SK-N-SH (cell line): Measurements from ENCODE around the gene UBE2G2. TPM values are rescaled to one million over a fixed set of nuclear protein-coding genes. Genes with fewer than 3 reads are reported as not detected.

Experiments
- CTCF ChIA-PET: fragments of 300-600, 350-600 bp; formaldehyde crosslinking; extraction: SDS; loops from one replicate; lab custom pipeline; 2021; lab: Yijun Ruan, JAX
- POLR2A ChIA-PET: fragments of 350-600 bp; sonication (Branson Sonifier 250); formaldehyde crosslinking; extraction: SDS; loops from one replicate; lab custom pipeline; 2020; ENCODE audit warnings: antibody characterized with exemption, inconsistent platforms; lab: Yijun Ruan, JAX
- DNase-seq: peaks from one replicate; pipeline ENCODE4 v3.0.0; 2012
- H2AFZ ChIP-seq: fragments of 200-600 bp; sonication (generic); 2 replicates; pipeline ENCODE4 v1.8.1; 2016; ENCODE audit warnings: antibody characterized with exemption, mild to moderate bottlenecking, low read depth
- H3F3A ChIP-seq: fragments of 200-600 bp; sonication (generic); replicated peaks from 2 replicates; pipeline ENCODE3; 2016; ENCODE audit warnings: antibody characterized with exemption, mild to moderate bottlenecking; ENCODE audit not compliant: insufficient read depth
- H3K27ac ChIP-seq, 2 experiments: fragments of 200-500 bp in 1 of 2; fragments of 200-600 bp in 1 of 2; sonication (Bioruptor generic) in 1 of 2; sonication (generic), shearing (Covaris generic) in 1 of 2; 2 replicates each; pipeline versions ENCODE4 v1.5.1 to v1.6.1; 2014 to 2016; ENCODE audit warnings: low read depth in 2 of 2, inconsistent platforms in 1 of 2, low read length in 1 of 2, mild to moderate bottlenecking in 1 of 2, mixed read lengths in 1 of 2
- H3K27me3 ChIP-seq: fragments of 200-600 bp; sonication (generic), shearing (Covaris generic); 2 replicates; pipeline ENCODE4 v1.6.1; 2016; ENCODE audit warnings: mixed run types; ENCODE audit not compliant: insufficient read depth
- H3K36me3 ChIP-seq, 2 experiments: fragments of 200-500 bp in 1 of 2; fragments of 200-600 bp in 1 of 2; sonication (Bioruptor generic) in 1 of 2; sonication (generic) in 1 of 2; replicated peaks in 1 of 2; 2 replicates each; pipeline versions ENCODE3 to v1.5.1; 2014 to 2016; ENCODE audit warnings: low read length in 1 of 2, mild to moderate bottlenecking in 1 of 2; ENCODE audit not compliant: insufficient read depth in 2 of 2, control insufficient read depth in 1 of 2
- H3K4me1 ChIP-seq, 2 experiments: fragments of 200-500 bp in 1 of 2; fragments of 200-600 bp in 1 of 2; sonication (Bioruptor generic) in 1 of 2; sonication (generic), shearing (Covaris generic) in 1 of 2; 2 replicates each; pipeline versions ENCODE4 v1.5.1 to v1.6.1; 2014 to 2016; ENCODE audit warnings: low read depth in 1 of 2, low read length in 1 of 2, mixed run types in 1 of 2; ENCODE audit not compliant: insufficient read depth in 2 of 2, control insufficient read depth in 1 of 2
- H3K4me2 ChIP-seq: fragments of 200-600 bp; sonication (generic), shearing (Covaris generic); 2 replicates; pipeline ENCODE4 v1.6.1; 2017; ENCODE audit warnings: mixed run types
- H3K4me3 ChIP-seq, 2 experiments: fragments of 200-500 bp in 1 of 2; fragments of 200-600 bp in 1 of 2; sonication (Bioruptor generic) in 1 of 2; sonication (generic), shearing (Covaris generic) in 1 of 2; 2 replicates each; pipeline versions ENCODE4 v1.5.1 to v1.8.1; 2014 to 2016; ENCODE audit warnings: low read depth in 2 of 2, inconsistent platforms in 1 of 2, low read length in 1 of 2, mild to moderate bottlenecking in 1 of 2, mixed read lengths in 1 of 2, moderate library complexity in 1 of 2
- H3K79me2 ChIP-seq: fragments of 200-600 bp; sonication (generic); 2 replicates; pipeline ENCODE4 v1.8.1; 2017; ENCODE audit warnings: mild to moderate bottlenecking; ENCODE audit not compliant: insufficient read depth
- H3K9ac ChIP-seq: fragments of 200-600 bp; sonication (generic); 2 replicates; pipeline ENCODE4 v1.6.1; 2017; ENCODE audit warnings: mixed run types
- H3K9me2 ChIP-seq: fragments of 200-600 bp; sonication (generic); 2 replicates; pipeline ENCODE4 v1.6.1; 2017; ENCODE audit warnings: mixed run types
- H3K9me3 ChIP-seq: fragments of 200-600 bp; sonication (generic); 2 replicates; pipeline ENCODE4 v1.6.1; 2017; ENCODE audit warnings: mixed run types, mild to moderate bottlenecking, moderate library complexity
- H4K20me1 ChIP-seq: fragments of 200-600 bp; sonication (generic); 2 replicates; pipeline ENCODE4 v1.6.1; 2017; ENCODE audit warnings: mild to moderate bottlenecking, mixed run types; ENCODE audit not compliant: insufficient read depth
- ELF1 ChIP-seq: IDR thresholded peaks from 2 replicates; pipeline ENCODE4 v1.4.0; 2012
- EP300 ChIP-seq, 2 experiments: IDR thresholded peaks; 2 replicates each; pipeline versions ENCODE4 v1.4.0 to v1.6.1; 2012; ENCODE audit warnings: borderline replicate concordance in 1 of 2, low read depth in 1 of 2, low read length in 1 of 2
- EZH2phosphoT487 ChIP-seq: fragments of 200-600 bp; sonication (generic); IDR thresholded peaks from 2 replicates; pipeline ENCODE4 v1.6.1; 2017; ENCODE audit warnings: low read depth, mixed run types, mild to moderate bottlenecking, antibody characterized with exemption, moderate library complexity, borderline replicate concordance
- FOSL2 ChIP-seq: IDR thresholded peaks from 2 replicates; pipeline ENCODE4 v1.4.0; 2012; ENCODE audit warnings: low read depth, mild to moderate bottlenecking, moderate library complexity, borderline replicate concordance
- GABPA ChIP-seq: IDR thresholded peaks from 2 replicates; pipeline ENCODE4 v1.4.0; 2012; ENCODE audit warnings: low read depth, mild to moderate bottlenecking
- GATA2 ChIP-seq: sonication (generic); formaldehyde crosslinking; IDR thresholded peaks from 2 replicates; pipeline ENCODE4 v1.5.0; 2020; ENCODE audit warnings: mild to moderate bottlenecking, missing genetic modification reagents
- JUND ChIP-seq: IDR thresholded peaks from 2 replicates; pipeline ENCODE4 v1.4.0; 2012
- MAX ChIP-seq: IDR thresholded peaks from 2 replicates; pipeline ENCODE4 v1.4.0; 2012; ENCODE audit warnings: low read depth
- MXI1 ChIP-seq: IDR thresholded peaks from 2 replicates; pipeline ENCODE4 v1.6.1; 2012; ENCODE audit warnings: mild to moderate bottlenecking, low read depth, low read length, improper control_type of control experiment
- NFIC ChIP-seq: IDR thresholded peaks from 2 replicates; pipeline ENCODE4 v1.4.0; 2012; ENCODE audit warnings: borderline replicate concordance
- NRF1 ChIP-seq: IDR thresholded peaks from 2 replicates; pipeline ENCODE4 v1.6.1; 2012; ENCODE audit warnings: low read depth, mild to moderate bottlenecking, low read length
- PBX3 ChIP-seq: IDR thresholded peaks from 2 replicates; pipeline ENCODE4; 2012
- RCOR1 ChIP-seq: fragments of 150-350 bp; IDR thresholded peaks from 2 replicates; pipeline ENCODE4 v1.6.1; 2017; ENCODE audit warnings: antibody characterized with exemption, low read length
- REST ChIP-seq: IDR thresholded peaks from 2 replicates; pipeline ENCODE4 v1.6.1; 2012; ENCODE audit warnings: mild to moderate bottlenecking, low read depth, low read length, moderate library complexity
- RXRA ChIP-seq: IDR thresholded peaks from 2 replicates; pipeline ENCODE4 v1.4.0; 2012; ENCODE audit warnings: low read depth, mild to moderate bottlenecking, borderline replicate concordance
- SIN3A ChIP-seq: IDR thresholded peaks from 2 replicates; pipeline ENCODE4 v1.6.1; 2012; ENCODE audit warnings: low read depth, mild to moderate bottlenecking, low read length, moderate library complexity, borderline replicate concordance
- SMC3 ChIP-seq: IDR thresholded peaks from 2 replicates; pipeline ENCODE4 v1.6.1; 2012; ENCODE audit warnings: low read depth, low read length, improper control_type of control experiment
- TAF1 ChIP-seq: IDR thresholded peaks from 2 replicates; pipeline ENCODE4 v1.6.1; 2012; ENCODE audit warnings: low read depth, mild to moderate bottlenecking, low read length, moderate library complexity, borderline replicate concordance
- TCF12 ChIP-seq: IDR thresholded peaks from 2 replicates; pipeline ENCODE4 v1.4.0; 2012
- TEAD4 ChIP-seq: IDR thresholded peaks from 2 replicates; pipeline ENCODE4 v1.4.0; 2012; ENCODE audit warnings: mild to moderate bottlenecking, borderline replicate concordance; ENCODE audit not compliant: insufficient read depth
- YY1 ChIP-seq: IDR thresholded peaks from 2 replicates; pipeline ENCODE4 v1.4.0; 2012; ENCODE audit warnings: low read depth, mild to moderate bottlenecking
- WGBS: methylation state at CpG from one replicate; pipeline ENCODE4 v1.1.6; 2017; ENCODE audit warnings: low lambda C conversion rate; 5-methylcytosine and 5-hydroxymethylcytosine counted together
- polyA plus RNA-seq, 3 experiments: library from polyadenylated mRNA; depleted of rRNA; stranded (reverse); fragments of >200 nt; gene quantifications; 2 replicates each; pipeline ENCODE4 v1.2.3, GENCODE V29; 2012
- TF ChIP-seq, protein P1 (sequence below): fragments of 200-600 bp; sonication (generic); IDR thresholded peaks from 2 replicates; pipeline ENCODE4 v1.6.1; 2017; ENCODE audit warnings: antibody characterized with exemption, mild to moderate bottlenecking, moderate library complexity

Gene UBE2G2
- polyA plus RNA-seq, 1 of the 3 experiments (the other 2 are of a cell fraction), result 129 TPM

DNA sequence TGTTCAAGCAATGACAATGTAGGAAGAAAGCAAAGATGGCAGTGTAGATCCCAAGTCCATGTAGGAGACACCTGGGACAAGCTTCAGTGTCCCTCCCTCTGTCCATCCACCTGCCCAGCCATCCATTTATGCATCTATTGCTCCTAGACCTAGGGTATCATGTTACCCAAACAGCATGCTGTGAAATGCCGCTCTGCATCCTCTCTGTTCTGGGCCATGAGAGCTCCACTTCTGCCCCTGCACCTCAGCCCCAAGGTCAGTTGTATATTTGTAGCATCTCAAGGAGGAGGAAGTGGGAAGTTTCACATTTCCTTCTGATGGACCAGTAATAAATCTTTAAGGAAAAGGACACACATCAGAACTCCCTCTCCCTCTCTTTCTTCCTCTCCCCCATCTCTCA lies 62.3 kb downstream of the UBE2G2 start:
- Histone ChIP-seq H3K9me3 (peaks cover 10% of the 10 kb centered on the region; the same call in 1 of the 2 replicates), H3K36me3 (no peaks in the 10 kb centered on the region), H3K9me2 (no peaks in the 10 kb centered on the region), H3K9ac (no peak overlapping the region), H3K27ac (no peak overlapping the region), H3K4me1 (no peaks in the 10 kb centered on the region), H3K4me3 (no peak overlapping the region), H2AFZ (no peak overlapping the region), H3K79me2 (no peaks in the 10 kb centered on the region), H3K27me3 (no peaks in the 10 kb centered on the region; the same call in 1 of the 2 replicates), H3K4me2 (no peak overlapping the region), H4K20me1 (no peaks in the 10 kb centered on the region), H3F3A (no peaks in the 10 kb centered on the region)
- ChIA-PET POLR2A (no interaction called here), CTCF (interaction anchor here (1.9 kb wide), 1 partner anchor 54 kb away, joined by 6 read pairs; no protein-coding TSS in a partner anchor)
- no peak for TF ChIP-seq NFIC
- TF ChIP-seq SMC3, result no peak
- TF ChIP-seq FOSL2, result no peak
- TF ChIP-seq SIN3A, result no peak
- no peak for TF ChIP-seq REST
- no peak for TF ChIP-seq TEAD4
- no peak for TF ChIP-seq ELF1
- no peak for TF ChIP-seq YY1
- no peak for TF ChIP-seq NRF1
- no peak for TF ChIP-seq EZH2phosphoT487
- no peak for TF ChIP-seq RXRA
- no peak for TF ChIP-seq TCF12
- no peak for TF ChIP-seq TAF1
- no peak for TF ChIP-seq EP300 (IDR thresholded peaks at IDR 0.05; ENCODE audit: borderline replicate concordance in 1 of 2, low read depth in 1 of 2, low read length in 1 of 2)
- no peak for DNase-seq
- WGBS, result no CpG with 5 or more reads among the region's 1 CpG

GRCh38 chr21:44738621-44739020 lies 63.0 kb downstream of the UBE2G2 start:
- H3K36me3 ChIP-seq, result no peaks in the 10 kb centered on the region
- H3K9ac ChIP-seq, result no peak overlapping the region
- POLR2A ChIA-PET, result no interaction called here
- no peaks in the 10 kb centered on the region for H4K20me1 ChIP-seq
- no peaks in the 10 kb centered on the region for H3K9me2 ChIP-seq
- no peak overlapping the region for H3K4me2 ChIP-seq
- CTCF ChIA-PET, result no interaction called here
- H3K4me3 ChIP-seq, result no peak overlapping the region
- H3K27ac ChIP-seq, result no peak overlapping the region
- 66% methylated on average over 3 of the region's 3 CpGs for WGBS
- H3K9me3 ChIP-seq, result peaks cover 10% of the 10 kb centered on the region; the same call in 1 of the 2 replicates
- DNase-seq, result no peak
- no peaks in the 10 kb centered on the region for H3K4me1 ChIP-seq
- H2AFZ ChIP-seq, result no peak overlapping the region
- no peaks in the 10 kb centered on the region for H3F3A ChIP-seq
- H3K79me2 ChIP-seq, result no peaks in the 10 kb centered on the region
- H3K27me3 ChIP-seq, result no peaks in the 10 kb centered on the region; the same call in 1 of the 2 replicates
- no peak for TF ChIP-seq GABPA
- TF ChIP-seq RCOR1, result no peak
- no peak for TF ChIP-seq JUND
- no peak for TF ChIP-seq TCF12
- TF ChIP-seq MAX, result no peak
- TF ChIP-seq GATA2 (CRISPR knock-in tag), result no peak
- TF ChIP-seq, protein P1, sequence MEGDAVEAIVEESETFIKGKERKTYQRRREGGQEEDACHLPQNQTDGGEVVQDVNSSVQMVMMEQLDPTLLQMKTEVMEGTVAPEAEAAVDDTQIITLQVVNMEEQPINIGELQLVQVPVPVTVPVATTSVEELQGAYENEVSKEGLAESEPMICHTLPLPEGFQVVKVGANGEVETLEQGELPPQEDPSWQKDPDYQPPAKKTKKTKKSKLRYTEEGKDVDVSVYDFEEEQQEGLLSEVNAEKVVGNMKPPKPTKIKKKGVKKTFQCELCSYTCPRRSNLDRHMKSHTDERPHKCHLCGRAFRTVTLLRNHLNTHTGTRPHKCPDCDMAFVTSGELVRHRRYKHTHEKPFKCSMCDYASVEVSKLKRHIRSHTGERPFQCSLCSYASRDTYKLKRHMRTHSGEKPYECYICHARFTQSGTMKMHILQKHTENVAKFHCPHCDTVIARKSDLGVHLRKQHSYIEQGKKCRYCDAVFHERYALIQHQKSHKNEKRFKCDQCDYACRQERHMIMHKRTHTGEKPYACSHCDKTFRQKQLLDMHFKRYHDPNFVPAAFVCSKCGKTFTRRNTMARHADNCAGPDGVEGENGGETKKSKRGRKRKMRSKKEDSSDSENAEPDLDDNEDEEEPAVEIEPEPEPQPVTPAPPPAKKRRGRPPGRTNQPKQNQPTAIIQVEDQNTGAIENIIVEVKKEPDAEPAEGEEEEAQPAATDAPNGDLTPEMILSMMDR, result no peak
- no peak for TF ChIP-seq TAF1
- TF ChIP-seq YY1, result no peak
- TF ChIP-seq PBX3, result no peak
- no peak for TF ChIP-seq EZH2phosphoT487
- TF ChIP-seq RXRA, result no peak
- TF ChIP-seq SIN3A, result no peak
- no peak for TF ChIP-seq MXI1
